IPS DF 4.7 (cell line): ENCODE measurements around the gene LSS.
A peak's percentile ranks its signal among the peaks of the same experiment; 100 is the strongest.

Source experiments
- DNase-seq: peaks from one replicate; pipeline ENCODE4 v3.0.0-alpha.2; 2013; ENCODE audit warnings: low spot score; ENCODE audit errors: extremely low read depth

The LSS gene

GRCh38 chr21:46154955-46155513 lies 73.5 kb downstream of the LSS start:
- DNase-seq: no peak

GRCh38 chr21:46154155-46154954 lies 74.2 kb downstream of the LSS start:
- no peak for DNase-seq

- peak; percentile 22 for DNase-seq
Observed at GRCh38 chr21:46153247-46154154, 75.1 kb downstream of the LSS start.

GRCh38 chr21:46152927-46153246 lies 75.7 kb downstream of the LSS start:
- DNase-seq: no peak

DNA sequence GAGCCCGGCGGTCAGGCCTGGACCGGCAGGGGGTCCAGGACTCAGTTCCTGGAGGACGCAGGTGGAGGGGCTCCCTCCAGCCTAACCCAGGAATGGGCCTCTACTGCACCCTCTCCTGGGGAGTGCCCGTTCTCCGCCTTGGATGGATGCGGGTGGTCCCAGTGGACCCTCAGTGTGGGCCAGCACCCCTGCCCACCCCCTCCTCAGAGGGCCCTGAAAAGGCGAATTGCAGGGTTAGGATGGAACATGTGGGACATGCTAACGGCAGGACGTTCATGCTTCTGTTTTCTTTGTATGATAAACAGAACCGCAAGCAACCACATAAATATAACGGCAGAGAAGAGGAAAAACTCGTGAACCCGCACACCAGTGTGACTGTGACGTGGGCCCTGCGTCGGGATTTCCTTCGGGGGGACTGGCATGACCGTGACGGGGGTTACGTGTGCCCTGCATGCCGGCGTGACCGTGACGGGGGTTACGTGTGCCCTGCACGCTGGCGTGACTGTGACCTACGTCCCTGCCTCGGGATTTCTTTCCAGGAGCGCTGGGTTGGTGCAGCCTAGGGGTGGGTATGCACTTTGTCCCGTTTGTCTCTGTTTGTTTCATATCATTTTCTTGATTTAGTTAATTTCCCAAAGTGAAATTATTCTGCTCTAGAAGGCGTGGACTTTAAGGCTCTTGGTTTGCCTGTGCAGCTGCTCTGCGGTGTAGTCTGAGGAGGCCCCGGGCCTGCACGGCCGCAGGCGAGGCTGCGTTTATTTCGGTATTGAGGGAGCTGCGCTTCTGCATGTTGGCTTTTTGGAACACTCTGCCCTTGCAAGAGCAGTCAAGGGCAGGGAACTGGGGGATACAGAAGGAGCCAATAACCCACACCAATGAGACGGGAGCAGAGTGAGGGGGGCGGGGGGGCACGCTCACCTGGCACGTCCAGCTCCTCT lies 76.3 kb downstream of the LSS start:
- DNase-seq: no peak

DNA sequence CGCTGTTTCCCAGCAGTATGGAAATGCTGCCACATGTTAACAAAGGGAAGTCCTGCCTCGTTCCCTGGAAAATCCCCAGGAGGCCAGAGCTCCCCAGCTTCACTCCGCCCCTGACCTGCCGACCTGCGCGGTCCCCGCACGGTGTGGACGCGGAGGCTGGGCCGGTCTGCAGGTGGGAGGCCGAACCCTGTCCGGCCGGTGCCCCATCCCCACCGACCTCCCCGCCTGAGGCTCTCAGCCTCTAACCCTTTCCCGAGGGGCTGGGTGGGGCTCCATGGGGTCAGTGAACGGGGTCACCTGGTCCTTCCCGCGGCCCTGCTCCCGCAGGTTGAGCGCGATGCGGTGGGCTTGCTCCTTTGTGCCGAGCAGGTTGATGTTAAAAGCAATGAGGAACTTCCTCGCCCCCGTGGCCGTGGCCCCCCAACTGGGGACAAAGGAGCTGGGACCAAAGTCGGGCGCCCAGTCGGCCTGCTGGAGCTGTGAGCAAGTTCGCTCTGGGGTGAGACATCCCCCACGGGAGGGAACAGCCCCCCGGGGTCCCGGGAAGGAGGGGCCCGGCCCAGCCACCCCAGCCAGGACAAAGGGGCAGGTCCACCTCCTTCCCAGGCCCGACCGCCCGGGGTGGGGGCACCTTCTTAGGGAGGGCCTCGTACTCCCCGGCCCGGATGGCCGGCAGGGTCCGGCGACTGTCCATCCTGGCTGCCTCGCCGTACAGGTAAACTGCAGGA lies 77.1 kb downstream of the LSS start:
- no peak for DNase-seq

DNA sequence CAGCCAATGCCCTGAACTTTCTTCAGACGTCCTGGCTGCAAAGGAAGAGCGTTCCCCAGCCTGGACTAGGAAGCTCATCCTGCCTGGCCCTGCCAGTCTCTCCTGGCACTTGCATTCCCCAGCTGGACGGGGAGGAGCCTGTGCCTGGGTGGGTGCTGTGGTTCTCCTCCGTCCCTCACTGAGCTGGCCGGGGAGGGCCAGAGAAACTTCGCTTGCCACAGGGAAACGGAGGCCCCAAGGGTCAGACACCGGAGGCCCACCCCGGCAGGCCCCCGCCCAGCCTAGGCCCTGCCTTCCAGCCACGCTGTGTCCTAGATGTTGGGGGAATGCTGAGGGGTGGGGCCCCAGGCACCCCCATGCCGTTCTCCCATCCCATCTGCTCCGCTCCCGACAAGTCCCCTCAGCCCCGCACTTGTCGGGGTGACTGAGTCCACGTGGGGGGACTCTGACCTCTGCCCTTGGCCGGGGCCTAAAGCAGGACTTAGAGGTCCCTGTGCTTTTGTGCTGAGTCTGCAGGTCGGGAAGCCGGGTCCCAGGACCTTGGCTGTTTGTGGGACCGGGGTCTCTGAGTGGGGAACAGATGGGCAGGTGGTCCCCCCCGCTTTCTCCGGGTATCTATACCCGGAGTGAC lies 78.0 kb downstream of the LSS start:
- DNase-seq: no peak

- no peak for DNase-seq
Observed at GRCh38 chr21:46150073-46150472, 78.5 kb downstream of the LSS start.

DNA sequence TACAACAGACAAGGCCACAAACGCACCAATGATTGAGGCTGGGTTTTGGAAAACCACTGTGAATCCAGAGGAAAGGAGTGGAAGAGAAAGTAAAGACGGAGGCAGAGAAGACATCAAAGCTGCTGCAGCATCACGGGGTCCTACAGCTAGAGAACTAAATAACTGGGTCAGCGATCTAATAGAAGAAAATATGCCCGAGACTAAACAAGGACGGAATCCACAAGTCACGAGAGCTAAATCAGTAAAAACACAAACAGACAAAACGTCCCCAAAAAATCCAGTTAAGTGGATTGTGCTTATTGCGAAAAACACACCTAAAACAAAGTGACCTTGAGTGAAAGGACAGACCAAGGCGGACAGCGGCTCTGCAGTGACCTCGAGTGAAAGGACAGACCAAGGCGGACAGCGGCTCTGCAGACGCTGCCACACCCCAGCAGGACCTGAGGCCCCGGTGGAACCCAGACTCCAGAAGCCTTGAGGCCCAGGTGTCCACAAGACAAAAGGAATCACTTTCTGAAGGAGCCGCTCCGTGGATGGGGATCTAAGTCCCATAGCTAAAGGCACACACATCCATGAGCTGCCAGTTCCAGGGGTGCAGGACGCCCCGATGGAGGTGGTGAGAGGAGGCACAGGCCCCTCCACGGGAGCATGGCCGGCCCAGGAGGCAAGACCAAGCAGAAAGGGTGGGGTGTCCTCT lies 79.2 kb downstream of the LSS start:
- DNase-seq: no peak

- DNase-seq: no peak
Observed at GRCh38 chr21:46148106-46148505, 80.5 kb downstream of the LSS start.

DNA sequence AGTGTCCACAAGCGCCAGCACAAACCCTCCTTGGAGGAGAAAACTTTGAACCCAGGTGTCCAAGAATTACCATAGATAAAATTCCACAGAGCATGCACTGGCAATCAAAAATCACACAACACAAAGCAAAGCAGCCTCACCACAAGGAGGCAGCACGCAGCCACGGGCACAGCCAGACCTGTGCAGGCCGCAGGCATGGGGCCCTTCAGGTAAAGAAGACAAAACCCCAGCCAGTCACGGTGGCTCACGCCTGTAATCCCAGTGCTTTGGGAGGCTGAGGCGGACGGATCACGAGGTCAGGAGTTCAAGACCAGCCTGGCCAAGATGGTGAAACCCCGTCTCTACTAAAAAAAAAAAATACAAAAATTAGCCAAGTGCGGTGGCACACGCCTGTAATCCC lies 81.1 kb downstream of the LSS start:
- peak; percentile 36 for DNase-seq

DNA sequence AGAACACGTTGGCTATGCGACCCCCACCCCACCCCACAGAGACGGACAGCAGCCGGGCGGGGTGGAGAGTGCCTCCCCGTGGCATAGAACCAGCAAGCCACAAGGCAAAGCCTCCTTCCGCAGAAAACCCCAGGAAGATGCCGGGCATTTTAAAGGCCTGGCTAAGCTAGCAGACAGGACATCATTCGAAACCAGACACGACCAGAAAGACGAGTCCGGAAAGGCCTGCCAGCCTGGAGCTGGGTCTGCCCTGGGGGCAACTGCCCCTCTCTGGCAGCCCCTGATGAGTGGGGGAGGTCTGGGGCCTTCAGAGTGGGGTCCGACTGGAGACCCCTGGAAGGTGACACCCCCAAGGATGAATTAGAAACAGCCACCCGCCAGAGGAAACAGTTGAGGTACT lies 81.7 kb downstream of the LSS start:
- no peak for DNase-seq

- no peak for DNase-seq
Observed at GRCh38 chr21:46145840-46146691, 82.5 kb downstream of the LSS start.

DNA sequence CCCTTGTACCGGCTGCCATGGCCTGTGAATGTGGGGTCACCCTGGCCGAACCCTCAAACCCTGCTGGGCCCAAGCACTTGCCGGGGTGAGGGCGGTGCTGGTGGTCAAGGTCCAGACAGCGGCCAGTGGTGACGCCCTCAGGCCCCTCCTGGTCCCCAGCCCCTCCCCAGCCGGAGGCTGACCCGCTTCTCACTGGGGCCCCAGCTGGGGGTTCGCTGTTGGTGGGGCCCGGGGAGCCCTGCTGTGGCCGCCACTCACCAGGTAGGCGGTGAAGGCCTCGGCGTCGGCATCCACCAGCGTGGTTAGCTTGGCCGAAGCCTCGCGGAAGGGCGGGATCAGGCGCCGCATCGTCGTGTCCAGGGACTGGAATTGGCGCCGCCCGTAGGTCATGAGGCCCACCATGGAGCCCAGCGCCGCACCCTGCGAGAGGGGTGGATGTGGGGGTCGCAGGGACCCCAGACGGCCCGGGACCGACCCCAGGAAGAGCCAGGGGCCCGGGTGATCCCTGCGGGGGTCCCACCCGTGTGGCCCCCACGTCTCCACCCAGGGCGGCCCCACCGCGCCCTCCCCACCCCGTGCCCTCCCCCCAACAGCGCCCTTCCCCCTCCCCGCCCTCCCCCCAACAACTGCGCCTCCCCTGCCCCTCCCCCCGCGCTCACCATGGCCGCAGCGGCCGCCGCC lies 83.3 kb downstream of the LSS start:
- no peak for DNase-seq

DNA sequence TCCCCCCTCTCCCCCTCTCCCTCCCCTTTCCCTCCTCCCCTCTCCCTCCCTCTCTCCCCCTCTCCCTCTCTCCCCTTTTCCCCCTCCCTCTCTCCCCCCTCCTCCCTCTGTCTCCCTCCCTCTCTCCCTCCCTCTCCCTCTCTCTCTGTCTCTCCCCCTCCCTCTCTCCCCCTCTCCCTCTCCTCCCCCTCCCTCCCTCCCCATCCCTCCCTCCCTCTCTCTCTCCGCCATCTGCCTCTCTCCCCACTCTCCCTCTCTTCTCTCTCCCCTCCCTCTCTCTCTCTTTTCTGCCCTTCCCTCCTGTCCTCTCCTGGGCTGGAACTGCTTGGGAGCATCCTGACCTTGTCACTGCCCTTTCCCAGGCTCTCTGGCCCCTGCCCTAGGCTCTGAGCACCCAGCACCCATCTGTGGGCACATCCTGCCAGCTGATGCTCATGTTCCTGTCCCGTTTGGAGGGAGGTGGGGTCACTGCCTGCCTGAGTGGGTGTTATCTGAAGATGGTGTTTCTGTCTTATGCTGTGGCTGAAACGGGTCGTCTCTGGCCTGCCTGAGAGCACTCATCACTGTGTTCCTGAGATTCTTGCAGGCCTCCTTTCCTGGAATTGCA lies 84.0 kb downstream of the LSS start:
- DNase-seq: no peak

GRCh38 chr21:46142582-46143473 lies 85.7 kb downstream of the LSS start:
- DNase-seq: no peak
